SJSA1 (cell line): ENCODE data around the gene NCOA1. TPM values are rescaled to one million over a fixed set of nuclear protein-coding genes. Genes with fewer than 3 reads are reported as not detected.

Experiments used
- DNase-seq, 2 experiments: peaks; one replicate each; pipeline ENCODE4 v3.0.0-alpha.2; 2015 to 2020; ENCODE audit warnings: low spot score in 2 of 2, low read depth in 1 of 2
- H3K27ac ChIP-seq: fragments of 250-450 bp; sonication (Bioruptor Pico); 2 replicates; pipeline ENCODE4 v1.5.1; 2020; ENCODE audit warnings: mild to moderate bottlenecking, moderate library complexity
- H3K27me3 ChIP-seq: fragments of 250-450 bp; sonication (Bioruptor Pico); replicated peaks from 2 replicates; pipeline ENCODE4 v1.5.1; 2020; ENCODE audit warnings: mild to moderate bottlenecking, moderate library complexity
- H3K36me3 ChIP-seq: fragments of 250-450 bp; sonication (Bioruptor Pico); 2 replicates; pipeline ENCODE4 v1.5.1; 2020; ENCODE audit warnings: mild to moderate bottlenecking
- H3K4me1 ChIP-seq: fragments of 250-450 bp; sonication (Bioruptor Pico); replicated peaks from 2 replicates; pipeline ENCODE4 v1.6.1; 2021; ENCODE audit warnings: mild to moderate bottlenecking
- H3K4me3 ChIP-seq: fragments of 250-450 bp; sonication (Bioruptor Pico); 2 replicates; pipeline ENCODE4 v1.5.1; 2020; ENCODE audit warnings: mild to moderate bottlenecking
- H3K9me3 ChIP-seq: fragments of 250-450 bp; sonication (Bioruptor Pico); replicated peaks from 2 replicates; pipeline ENCODE4 v1.5.1; 2020; ENCODE audit warnings: mild to moderate bottlenecking
- total RNA-seq: library from RNA; depleted of rRNA; stranded (reverse); fragments of >200 nt; shearing (Covaris generic); gene quantifications from 2 replicates; pipeline ENCODE4 v1.2.3, GENCODE V29; 2014

NCOA1 gene
- total RNA-seq, 1 experiment from 2014 or later, result 14.5 TPM

- no peak overlapping the region for H3K27ac ChIP-seq
- no peaks in the 10 kb centered on the region for H3K9me3 ChIP-seq
- H3K4me3 ChIP-seq, result no peak overlapping the region
- H3K36me3 ChIP-seq, result no peaks in the 10 kb centered on the region; the same call in 1 of the 2 replicates
- no peak for DNase-seq
- H3K27me3 ChIP-seq, result no peaks in the 10 kb centered on the region
- H3K4me1 ChIP-seq, result no peaks in the 10 kb centered on the region
These were observed 249.1 kb downstream of the NCOA1 start for GRCh38 chr2:24740142-24740541.

- H3K9me3 ChIP-seq, result no peaks in the 10 kb centered on the region
- no peaks in the 10 kb centered on the region for H3K27me3 ChIP-seq
- no peak overlapping the region for H3K4me3 ChIP-seq
- H3K36me3 ChIP-seq, result no peaks in the 10 kb centered on the region; the same call in 1 of the 2 replicates
- no peaks in the 10 kb centered on the region for H3K4me1 ChIP-seq
- H3K27ac ChIP-seq, result no peak overlapping the region
- DNase-seq, result no peak
These were observed 251.7 kb downstream of the NCOA1 start for GRCh38 chr2:24742730-24743129.

- H3K4me1 ChIP-seq, result no peaks in the 10 kb centered on the region
- H3K27ac ChIP-seq, result no peak overlapping the region
- no peaks in the 10 kb centered on the region for H3K9me3 ChIP-seq
- H3K36me3 ChIP-seq, result no peaks in the 10 kb centered on the region; the same call in 1 of the 2 replicates
- H3K27me3 ChIP-seq, result no peaks in the 10 kb centered on the region
- H3K4me3 ChIP-seq, result no peak overlapping the region
- no peak for DNase-seq
These were observed 252.9 kb downstream of the NCOA1 start for GRCh38 chr2:24743924-24744323.

- no peak overlapping the region for H3K4me3 ChIP-seq
- DNase-seq, result no peak
- no peaks in the 10 kb centered on the region for H3K27me3 ChIP-seq
- H3K36me3 ChIP-seq, result no peaks in the 10 kb centered on the region; the same call in 1 of the 2 replicates
- no peaks in the 10 kb centered on the region for H3K9me3 ChIP-seq
- no peak overlapping the region for H3K27ac ChIP-seq
- H3K4me1 ChIP-seq, result no peaks in the 10 kb centered on the region
These were observed 253.3 kb downstream of the NCOA1 start for GRCh38 chr2:24744356-24744755.

GRCh38 chr2:24745825-24746224, 254.8 kb downstream of the NCOA1 start:
- Histone ChIP-seq H3K9me3 (no peaks in the 10 kb centered on the region), H3K36me3 (no peaks in the 10 kb centered on the region; the same call in 1 of the 2 replicates), H3K4me1 (no peaks in the 10 kb centered on the region), H3K27ac (no peak overlapping the region), H3K27me3 (no peaks in the 10 kb centered on the region), H3K4me3 (no peak overlapping the region)
- no peak for DNase-seq

GRCh38 chr2:24747299-24747698, 256.2 kb downstream of the NCOA1 start:
- Histone ChIP-seq H3K9me3 (no peaks in the 10 kb centered on the region), H3K27me3 (no peaks in the 10 kb centered on the region), H3K4me1 (no peaks in the 10 kb centered on the region), H3K4me3 (no peak overlapping the region), H3K36me3 (no peaks in the 10 kb centered on the region; the same call in 1 of the 2 replicates), H3K27ac (no peak overlapping the region)
- DNase-seq, result no peak

- Histone ChIP-seq H3K27ac (no peak overlapping the region), H3K36me3 (no peaks in the 10 kb centered on the region; the same call in 1 of the 2 replicates), H3K27me3 (no peaks in the 10 kb centered on the region), H3K9me3 (no peaks in the 10 kb centered on the region), H3K4me1 (no peaks in the 10 kb centered on the region), H3K4me3 (no peak overlapping the region)
- no peak for DNase-seq
These were observed 258.1 kb downstream of the NCOA1 start for GRCh38 chr2:24749069-24749691.

- H3K4me1 ChIP-seq, result no peaks in the 10 kb centered on the region
- H3K4me3 ChIP-seq, result no peak overlapping the region
- no peak overlapping the region for H3K27ac ChIP-seq
- no peaks in the 10 kb centered on the region for H3K9me3 ChIP-seq
- peaks cover 10% of the 10 kb centered on the region; the same call in 1 of the 2 replicates for H3K36me3 ChIP-seq
- no peaks in the 10 kb centered on the region for H3K27me3 ChIP-seq
- no peak for DNase-seq
These were observed 264.1 kb downstream of the NCOA1 start for GRCh38 chr2:24754985-24755705.

GRCh38 chr2:24756789-24757188, 265.7 kb downstream of the NCOA1 start:
- H3K27ac ChIP-seq, result no peak overlapping the region
- no peak overlapping the region for H3K4me3 ChIP-seq
- no peaks in the 10 kb centered on the region for H3K27me3 ChIP-seq
- H3K4me1 ChIP-seq, result no peaks in the 10 kb centered on the region
- no peak for DNase-seq
- no peaks in the 10 kb centered on the region for H3K9me3 ChIP-seq
- H3K36me3 ChIP-seq, result peaks cover 10% of the 10 kb centered on the region; the same call in 1 of the 2 replicates

- H3K27ac ChIP-seq, result no peak overlapping the region
- no peaks in the 10 kb centered on the region for H3K9me3 ChIP-seq
- no peaks in the 10 kb centered on the region for H3K27me3 ChIP-seq
- H3K36me3 ChIP-seq, result peaks cover 8% of the 10 kb centered on the region; the same call in 1 of the 2 replicates
- H3K4me3 ChIP-seq, result no peak overlapping the region
- DNase-seq, result no peak
- no peaks in the 10 kb centered on the region for H3K4me1 ChIP-seq
These were observed 270.8 kb downstream of the NCOA1 start for GRCh38 chr2:24761866-24762265.

- no peaks in the 10 kb centered on the region for H3K4me1 ChIP-seq
- no peak for DNase-seq
- H3K4me3 ChIP-seq, result no peak overlapping the region
These were observed 271.5 kb downstream of the NCOA1 start for GRCh38 chr2:24762518-24762917.

GRCh38 chr2:24763843-24764242, 272.8 kb downstream of the NCOA1 start:
- Histone ChIP-seq H3K36me3 (peaks cover 7% of the 10 kb centered on the region; the same call in 1 of the 2 replicates), H3K4me1 (no peaks in the 10 kb centered on the region), H3K27ac (no peak overlapping the region), H3K9me3 (no peaks in the 10 kb centered on the region), H3K4me3 (no peak overlapping the region), H3K27me3 (no peaks in the 10 kb centered on the region)
- no peak for DNase-seq

More at GRCh38 chr2:24762518-24762917, 271.5 kb downstream of the NCOA1 start:
- H3K36me3 ChIP-seq, result peaks cover 8% of the 10 kb centered on the region; the same call in 1 of the 2 replicates
- no peaks in the 10 kb centered on the region for H3K9me3 ChIP-seq
- no peaks in the 10 kb centered on the region for H3K27me3 ChIP-seq
- no peak overlapping the region for H3K27ac ChIP-seq

GRCh38 chr2:24766609-24767008, 275.6 kb downstream of the NCOA1 start:
- no peak for DNase-seq
- H3K4me3 ChIP-seq, result no peak overlapping the region
- H3K4me1 ChIP-seq, result no peaks in the 10 kb centered on the region
- no peaks in the 10 kb centered on the region for H3K9me3 ChIP-seq
- no peak overlapping the region for H3K27ac ChIP-seq
- H3K36me3 ChIP-seq, result peaks cover 6% of the 10 kb centered on the region; the same call in 1 of the 2 replicates
- H3K27me3 ChIP-seq, result no peaks in the 10 kb centered on the region

- Histone ChIP-seq H3K36me3 (peaks cover 3% of the 10 kb centered on the region; the same call in 1 of the 2 replicates), H3K27me3 (no peaks in the 10 kb centered on the region), H3K27ac (no peak overlapping the region), H3K4me1 (no peaks in the 10 kb centered on the region), H3K9me3 (no peaks in the 10 kb centered on the region), H3K4me3 (no peak overlapping the region)
- DNase-seq, result no peak
These were observed 277.0 kb downstream of the NCOA1 start for GRCh38 chr2:24768013-24768412.
